ENCODE data around the gene CSMD2. TPM values are rescaled to one million over a fixed set of nuclear protein-coding genes. Genes with fewer than 3 reads are reported as not detected.

Gene CSMD2
- total RNA-seq, 5 donors from 2014 or later (not counting 1 experiment from before 2014, with no cell fraction given): 0.03 TPM; not detected in 4

GRCh38 chr1:33666616-33667015 is 498.4 kb downstream of the CSMD2 start:
- CTCF ChIA-PET: no interaction called here
- Mint-ChIP-seq H3K4me3 (no peak overlapping the region), H3K27me3 (peaks cover 22 to 32% of the 10 kb centered on the region in 2 donors), H3K27ac (no peak overlapping the region), H3K9me3 (no peaks in the 10 kb centered on the region), H3K36me3 (no peaks in the 10 kb centered on the region), H3K4me1 (no peaks in the 10 kb centered on the region)
- ATAC-seq (replicated peaks in 1 of 4) (no peak), DNase-seq (no peak)
- Histone ChIP-seq H3K4me1 (ENCODE audit: control insufficient read depth in 1 of 2, extremely low read depth in 1 of 2, insufficient read depth in 2 of 2, low read length in 2 of 2) (no peaks in the 10 kb centered on the region), H3K4me3 (ENCODE audit: control insufficient read depth in 1 of 2, extremely low read depth in 1 of 2, low read length in 1 of 2) (no peak overlapping the region), H3K36me3 (ENCODE audit: control insufficient read depth in 2 of 2, extremely low read depth in 1 of 2, insufficient read depth in 1 of 2, low read length in 1 of 2) (no peaks in the 10 kb centered on the region), H3K27me3 (replicated peaks in 1 of 2; ENCODE audit: control insufficient read depth in 2 of 2, extremely low read depth in 1 of 2, insufficient read depth in 2 of 2, low read length in 1 of 2) (peaks cover 0 to 24% of the 10 kb centered on the region in 2 experiments), H3K27ac (ENCODE audit: low read length) (no peak overlapping the region), H3K9me3 (no peaks in the 10 kb centered on the region)
- WGBS (ENCODE audit: insufficient coverage): 82% methylated on average over 4 of the region's 5 CpGs
- POLR2A ChIA-PET: no interaction called here

GRCh38 chr1:33661811-33662454 is 503.1 kb downstream of the CSMD2 start:
- ATAC-seq (replicated peaks in 1 of 4): no peak
- no peak overlapping the region for H3K27ac ChIP-seq (ENCODE audit: low read length)
- Mint-ChIP-seq H3K9me3 (no peaks in the 10 kb centered on the region), H3K27ac (no peak overlapping the region), H3K27me3 (peaks cover 11 to 13% of the 10 kb centered on the region in 2 donors), H3K36me3 (no peaks in the 10 kb centered on the region), H3K4me1 (no peaks in the 10 kb centered on the region), H3K4me3 (no peak overlapping the region)
- no peaks in the 10 kb centered on the region for H3K36me3 ChIP-seq (ENCODE audit: control insufficient read depth in 2 of 2, extremely low read depth in 1 of 2, insufficient read depth in 1 of 2, low read length in 1 of 2)
- ChIA-PET POLR2A (no interaction called here), CTCF (no interaction called here)
- no peaks in the 10 kb centered on the region for H3K4me1 ChIP-seq (ENCODE audit: control insufficient read depth in 1 of 2, extremely low read depth in 1 of 2, insufficient read depth in 2 of 2, low read length in 2 of 2)
- no peak for DNase-seq
- no peaks in the 10 kb centered on the region for H3K9me3 ChIP-seq
- 59% methylated on average over 2 of the region's 6 CpGs for WGBS (ENCODE audit: insufficient coverage)
- H3K4me3 ChIP-seq (ENCODE audit: control insufficient read depth in 1 of 2, extremely low read depth in 1 of 2, low read length in 1 of 2): no peak overlapping the region
- H3K27me3 ChIP-seq (replicated peaks in 1 of 2; ENCODE audit: control insufficient read depth in 2 of 2, extremely low read depth in 1 of 2, insufficient read depth in 2 of 2, low read length in 1 of 2): peaks cover 0 to 14% of the 10 kb centered on the region in 2 experiments

GRCh38 chr1:33660956-33661355 is 504.1 kb downstream of the CSMD2 start:
- H3K27ac Mint-ChIP-seq: no peak overlapping the region
- H3K4me3 Mint-ChIP-seq: no peak overlapping the region
- ChIA-PET POLR2A (no interaction called here), CTCF (no interaction called here)
- H3K9me3 Mint-ChIP-seq: no peaks in the 10 kb centered on the region
- H3K4me1 Mint-ChIP-seq: no peaks in the 10 kb centered on the region
- Histone ChIP-seq H3K36me3 (ENCODE audit: control insufficient read depth in 2 of 2, extremely low read depth in 1 of 2, insufficient read depth in 1 of 2, low read length in 1 of 2) (no peaks in the 10 kb centered on the region), H3K4me1 (ENCODE audit: control insufficient read depth in 1 of 2, extremely low read depth in 1 of 2, insufficient read depth in 2 of 2, low read length in 2 of 2) (no peaks in the 10 kb centered on the region), H3K27me3 (replicated peaks in 1 of 2; ENCODE audit: control insufficient read depth in 2 of 2, extremely low read depth in 1 of 2, insufficient read depth in 2 of 2, low read length in 1 of 2) (peaks cover 0 to 14% of the 10 kb centered on the region in 2 experiments), H3K9me3 (no peaks in the 10 kb centered on the region), H3K27ac (ENCODE audit: low read length) (no peak overlapping the region), H3K4me3 (ENCODE audit: control insufficient read depth in 1 of 2, extremely low read depth in 1 of 2, low read length in 1 of 2) (no peak overlapping the region)
- no peak for DNase-seq
- ATAC-seq (replicated peaks in 1 of 4): no peak
- 69% methylated on average over 4 of the region's 8 CpGs for WGBS (ENCODE audit: insufficient coverage)
- H3K27me3 Mint-ChIP-seq: peaks cover 8% of the 10 kb centered on the region in 2 donors
- H3K36me3 Mint-ChIP-seq: no peaks in the 10 kb centered on the region

- no peak for ATAC-seq (replicated peaks in 1 of 4)
- Histone ChIP-seq H3K27me3 (replicated peaks in 1 of 2; ENCODE audit: control insufficient read depth in 2 of 2, extremely low read depth in 1 of 2, insufficient read depth in 2 of 2, low read length in 1 of 2) (peaks cover 0 to 11% of the 10 kb centered on the region in 2 experiments), H3K36me3 (ENCODE audit: control insufficient read depth in 2 of 2, extremely low read depth in 1 of 2, insufficient read depth in 1 of 2, low read length in 1 of 2) (no peaks in the 10 kb centered on the region), H3K4me1 (ENCODE audit: control insufficient read depth in 1 of 2, extremely low read depth in 1 of 2, insufficient read depth in 2 of 2, low read length in 2 of 2) (no peaks in the 10 kb centered on the region), H3K4me3 (ENCODE audit: control insufficient read depth in 1 of 2, extremely low read depth in 1 of 2, low read length in 1 of 2) (no peak overlapping the region), H3K27ac (ENCODE audit: low read length) (no peak overlapping the region), H3K9me3 (no peaks in the 10 kb centered on the region)
- WGBS (ENCODE audit: insufficient coverage): 80% methylated on average over 1 of the region's 5 CpGs
- no peak overlapping the region for H3K4me3 Mint-ChIP-seq
- no peak for DNase-seq
- H3K9me3 Mint-ChIP-seq: no peaks in the 10 kb centered on the region
- CTCF ChIA-PET: interaction anchor here in 1 of 2 donors (1.0 kb wide), 1 partner anchor 27 kb away, joined by 4 read pairs; no protein-coding TSS in a partner anchor
- no peaks in the 10 kb centered on the region for H3K4me1 Mint-ChIP-seq
- POLR2A ChIA-PET: no interaction called here
- H3K27me3 Mint-ChIP-seq: peaks cover 4 to 7% of the 10 kb centered on the region in 2 donors
- H3K27ac Mint-ChIP-seq: no peak overlapping the region
- no peaks in the 10 kb centered on the region for H3K36me3 Mint-ChIP-seq
Measured at GRCh38 chr1:33660244-33660643, 504.8 kb downstream of the CSMD2 start.

- ChIA-PET CTCF (interaction anchor here in 1 of 2 donors (1.0 kb wide), 1 partner anchor 26 kb away, joined by 4 read pairs; no protein-coding TSS in a partner anchor), POLR2A (interaction anchor here in 1 of 2 donors (0.5 kb wide), 1 partner anchor 21 kb away, joined by 5 read pairs; no protein-coding TSS in a partner anchor)
- H3K27me3 ChIP-seq (replicated peaks in 1 of 2; ENCODE audit: control insufficient read depth in 2 of 2, extremely low read depth in 1 of 2, insufficient read depth in 2 of 2, low read length in 1 of 2): peaks cover 0 to 11% of the 10 kb centered on the region in 2 experiments
- Mint-ChIP-seq H3K9me3 (no peaks in the 10 kb centered on the region), H3K4me3 (no peak overlapping the region), H3K4me1 (no peaks in the 10 kb centered on the region), H3K27ac (no peak overlapping the region), H3K27me3 (peaks cover 4 to 11% of the 10 kb centered on the region in 2 donors), H3K36me3 (no peaks in the 10 kb centered on the region)
- no peaks in the 10 kb centered on the region for H3K9me3 ChIP-seq
- no peak for DNase-seq
- no peaks in the 10 kb centered on the region for H3K36me3 ChIP-seq (ENCODE audit: control insufficient read depth in 2 of 2, extremely low read depth in 1 of 2, insufficient read depth in 1 of 2, low read length in 1 of 2)
- H3K4me1 ChIP-seq (ENCODE audit: control insufficient read depth in 1 of 2, extremely low read depth in 1 of 2, insufficient read depth in 2 of 2, low read length in 2 of 2): no peaks in the 10 kb centered on the region
- WGBS (ENCODE audit: insufficient coverage): 86% methylated on average over 4 of the region's 4 CpGs
- H3K27ac ChIP-seq (ENCODE audit: low read length): no peak overlapping the region
- no peak for ATAC-seq (replicated peaks in 1 of 4)
- H3K4me3 ChIP-seq (ENCODE audit: control insufficient read depth in 1 of 2, extremely low read depth in 1 of 2, low read length in 1 of 2): no peak overlapping the region
Measured at GRCh38 chr1:33659641-33660040, 505.4 kb downstream of the CSMD2 start.

GRCh38 chr1:33657833-33658232 is 507.2 kb downstream of the CSMD2 start:
- Mint-ChIP-seq H3K27ac (no peak overlapping the region), H3K36me3 (no peaks in the 10 kb centered on the region), H3K9me3 (no peaks in the 10 kb centered on the region), H3K27me3 (peaks cover 8 to 11% of the 10 kb centered on the region in 2 donors), H3K4me3 (no peak overlapping the region), H3K4me1 (no peaks in the 10 kb centered on the region)
- Histone ChIP-seq H3K9me3 (no peaks in the 10 kb centered on the region), H3K36me3 (ENCODE audit: control insufficient read depth in 2 of 2, extremely low read depth in 1 of 2, insufficient read depth in 1 of 2, low read length in 1 of 2) (no peaks in the 10 kb centered on the region), H3K27ac (ENCODE audit: low read length) (no peak overlapping the region), H3K4me1 (ENCODE audit: control insufficient read depth in 1 of 2, extremely low read depth in 1 of 2, insufficient read depth in 2 of 2, low read length in 2 of 2) (no peaks in the 10 kb centered on the region), H3K4me3 (ENCODE audit: control insufficient read depth in 1 of 2, extremely low read depth in 1 of 2, low read length in 1 of 2) (no peak overlapping the region), H3K27me3 (replicated peaks in 1 of 2; ENCODE audit: control insufficient read depth in 2 of 2, extremely low read depth in 1 of 2, insufficient read depth in 2 of 2, low read length in 1 of 2) (peaks cover 0 to 13% of the 10 kb centered on the region in 2 experiments)
- ATAC-seq (replicated peaks in 1 of 4) (no peak), DNase-seq (no peak)
- CTCF ChIA-PET: no interaction called here
- POLR2A ChIA-PET: no interaction called here
- WGBS (ENCODE audit: insufficient coverage): 97% methylated on average over 10 of the region's 12 CpGs
